Right lobe of liver (tissue), 4 donors: Measurements from ENCODE around the gene ZNRD2.

Experiments
- POLR2A ChIP-seq: fragments of 450-650 bp; IDR thresholded peaks from one replicate; pipeline ENCODE4 v1.6.1; 2017; ENCODE audit warnings: antibody characterized with exemption, mild to moderate bottlenecking
- TF ChIP-seq, protein P1 (sequence below), 4 donors: fragments of 200-600 bp in 3 of 4; fragments of 450-650 bp in 1 of 4; IDR thresholded peaks; one replicate each; pipeline versions ENCODE4 v1.5.1 to v1.8.0; 2016 to 2022; ENCODE audit warnings: antibody characterized with exemption in 4 of 4, mild to moderate bottlenecking in 2 of 4
- donor health status: DM: no; HTN: no; CAD: no.
- donor health status: DM: no; HTN: no; CAD: no.
- donor health status: DM: no; HTN: yes; CAD: no.

GRCh38 chr11:65536412-65537295 lies 33.6 kb upstream of the ZNRD2 start:
- TF ChIP-seq, protein P1, sequence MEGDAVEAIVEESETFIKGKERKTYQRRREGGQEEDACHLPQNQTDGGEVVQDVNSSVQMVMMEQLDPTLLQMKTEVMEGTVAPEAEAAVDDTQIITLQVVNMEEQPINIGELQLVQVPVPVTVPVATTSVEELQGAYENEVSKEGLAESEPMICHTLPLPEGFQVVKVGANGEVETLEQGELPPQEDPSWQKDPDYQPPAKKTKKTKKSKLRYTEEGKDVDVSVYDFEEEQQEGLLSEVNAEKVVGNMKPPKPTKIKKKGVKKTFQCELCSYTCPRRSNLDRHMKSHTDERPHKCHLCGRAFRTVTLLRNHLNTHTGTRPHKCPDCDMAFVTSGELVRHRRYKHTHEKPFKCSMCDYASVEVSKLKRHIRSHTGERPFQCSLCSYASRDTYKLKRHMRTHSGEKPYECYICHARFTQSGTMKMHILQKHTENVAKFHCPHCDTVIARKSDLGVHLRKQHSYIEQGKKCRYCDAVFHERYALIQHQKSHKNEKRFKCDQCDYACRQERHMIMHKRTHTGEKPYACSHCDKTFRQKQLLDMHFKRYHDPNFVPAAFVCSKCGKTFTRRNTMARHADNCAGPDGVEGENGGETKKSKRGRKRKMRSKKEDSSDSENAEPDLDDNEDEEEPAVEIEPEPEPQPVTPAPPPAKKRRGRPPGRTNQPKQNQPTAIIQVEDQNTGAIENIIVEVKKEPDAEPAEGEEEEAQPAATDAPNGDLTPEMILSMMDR (IDR thresholded peaks at IDR 0.05): no peak
- TF ChIP-seq POLR2A: no peak
